Effector CD8-positive, alpha-beta T cell (primary cell): ENCODE results near the gene NPY4R2.
"Not testable (repeated sequence)": the region's sequence is repeated elsewhere in the genome, so short reads cannot be mapped to it uniquely, and the experiment has no call there.

Experiments
- DNase-seq: peaks from one replicate; lab custom pipeline; 2025; lab: John Stamatoyannopoulos, UW

Gene NPY4R2

DNA sequence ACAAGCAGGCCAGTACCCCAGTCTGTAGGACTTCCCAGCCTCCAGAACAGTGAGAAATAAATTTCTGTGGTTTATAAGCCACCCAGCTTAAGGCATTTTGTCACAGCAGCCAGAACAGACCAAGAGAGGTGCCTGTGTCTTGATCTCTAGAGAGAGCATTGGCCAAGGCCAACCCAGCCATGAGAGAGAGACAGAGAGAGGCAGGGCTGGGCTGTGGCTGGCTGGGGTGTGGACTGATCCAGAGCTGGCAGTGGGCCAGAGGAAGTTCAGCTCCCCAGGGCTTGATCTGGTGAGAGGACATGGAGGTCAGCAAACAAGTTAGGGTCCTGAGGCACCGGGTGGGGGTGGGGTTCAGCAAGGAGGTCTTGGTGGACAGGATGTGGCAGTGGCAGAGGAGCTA, 14.4 kb downstream of the NPY4R2 start:
- DNase-seq = not testable (repeated sequence)

DNA sequence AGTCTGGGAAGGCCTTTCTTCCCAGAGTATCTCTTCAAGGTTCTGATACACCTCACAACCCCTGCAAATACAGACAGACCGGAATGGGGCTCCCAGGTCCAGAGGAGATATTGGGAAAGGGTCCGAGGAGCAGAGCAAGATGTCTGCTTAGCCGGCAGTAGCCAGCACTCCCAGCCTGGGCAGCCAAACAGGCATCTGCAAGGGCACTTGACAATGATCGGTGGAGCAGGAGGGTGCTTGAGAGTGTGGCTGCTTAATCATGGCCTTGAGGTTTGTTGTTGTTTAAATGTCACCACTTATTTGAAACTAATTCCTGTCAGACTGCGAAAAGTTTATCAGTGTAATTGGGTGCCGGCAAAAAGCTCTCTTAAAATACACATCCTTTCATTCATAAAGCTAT, 15.0 kb downstream of the NPY4R2 start:
- DNase-seq = not testable (repeated sequence)

GRCh38 chr10:47936772-47937228, 18.3 kb downstream of the NPY4R2 start:
- not testable (repeated sequence) for DNase-seq

- not testable (repeated sequence) for DNase-seq
Observed at GRCh38 chr10:47937634-47938033, 19.2 kb downstream of the NPY4R2 start.

GRCh38 chr10:47940821-47941220, 22.4 kb downstream of the NPY4R2 start:
- not testable (repeated sequence) for DNase-seq

DNA sequence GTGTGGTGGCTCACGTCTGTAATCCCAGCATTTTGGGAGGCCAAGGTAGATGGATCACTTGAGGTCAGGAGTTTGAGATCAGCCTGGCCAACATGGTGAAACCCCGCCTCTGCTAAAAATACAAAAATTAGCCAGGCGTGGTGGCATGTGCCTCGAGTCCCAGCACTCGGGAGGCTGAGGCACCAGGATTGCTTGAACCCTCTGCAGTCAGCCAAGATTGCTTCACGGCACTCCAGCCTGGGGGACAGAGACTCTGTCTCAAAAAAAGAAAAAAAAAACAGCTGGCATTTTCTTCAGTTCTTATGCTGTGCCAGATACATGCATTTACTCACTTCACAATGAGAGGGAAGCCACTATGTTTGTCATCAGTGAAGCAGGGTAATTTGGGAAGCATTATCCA, 22.9 kb downstream of the NPY4R2 start:
- DNase-seq = not testable (repeated sequence)

DNA sequence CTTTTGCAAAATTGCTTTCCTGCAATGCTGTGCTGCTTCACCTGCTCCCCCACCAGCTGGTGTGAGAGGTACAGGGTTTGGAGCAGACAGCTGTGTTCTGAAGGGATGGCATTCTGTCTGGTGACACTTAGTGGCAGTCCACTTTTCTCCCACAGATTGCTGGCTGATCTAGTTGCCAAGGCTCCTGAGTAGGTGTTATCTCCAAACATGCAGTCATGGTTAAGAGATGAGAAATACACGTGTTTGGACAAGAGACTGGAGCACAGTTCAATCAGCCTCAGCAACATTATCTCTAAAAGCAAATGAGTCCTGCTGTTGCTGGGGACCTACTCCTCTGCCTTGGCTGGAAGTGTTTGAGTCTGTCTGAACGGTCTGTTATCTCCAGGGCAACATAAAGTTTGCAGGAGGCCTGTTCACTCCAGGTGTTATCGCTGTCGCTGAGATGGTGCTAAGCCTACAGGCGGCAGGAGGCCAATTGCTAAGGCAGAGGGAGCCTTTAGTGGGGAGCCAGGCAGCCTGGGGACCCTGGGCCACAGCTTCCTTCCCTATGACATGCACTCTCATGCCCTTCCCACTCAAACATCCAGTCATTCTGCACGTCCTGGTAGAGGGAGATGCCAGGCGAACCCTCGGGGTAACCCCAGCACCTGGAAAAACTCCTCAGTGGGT, 24.0 kb downstream of the NPY4R2 start:
- not testable (repeated sequence) for DNase-seq

DNA sequence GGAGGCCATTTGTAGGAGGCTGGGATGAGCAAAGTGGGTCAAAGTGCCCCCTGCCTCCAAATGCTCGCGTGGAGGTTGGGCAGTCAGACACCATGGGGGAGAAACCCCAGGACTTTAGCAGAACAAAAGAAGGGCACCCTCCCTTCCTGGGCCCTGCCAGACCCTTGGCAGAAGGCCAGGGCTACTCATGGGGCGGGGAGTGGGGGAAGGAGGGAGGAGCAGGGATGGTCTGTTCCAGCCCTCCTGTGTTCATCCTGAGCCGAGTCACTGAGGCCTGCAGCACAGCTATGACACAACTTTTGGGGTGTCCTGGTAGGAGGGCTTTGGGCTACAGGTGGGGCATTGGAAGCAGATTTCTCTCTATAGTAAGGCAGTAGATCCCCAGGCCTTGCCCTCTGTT, 24.9 kb downstream of the NPY4R2 start:
- DNase-seq = not testable (repeated sequence)

DNA sequence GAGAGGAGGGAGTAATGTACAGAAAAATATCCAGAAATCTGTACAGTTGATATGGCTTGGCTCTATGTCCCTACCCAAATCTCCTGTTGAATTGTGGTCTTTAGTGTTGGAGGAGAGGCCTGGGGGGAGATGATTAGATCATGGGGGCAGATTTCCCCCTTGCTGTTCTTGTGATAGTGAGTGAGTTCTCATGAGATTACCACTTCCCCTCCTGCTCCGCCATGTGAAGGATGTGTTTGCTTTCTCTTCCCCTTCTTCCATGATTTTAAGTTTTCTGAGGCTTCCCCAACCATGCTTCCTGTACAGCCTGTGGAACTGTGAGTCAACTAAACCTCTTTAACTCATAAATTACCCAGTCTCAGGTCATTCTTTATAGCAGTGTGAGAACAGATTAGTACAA, 29.0 kb downstream of the NPY4R2 start:
- not testable (repeated sequence) for DNase-seq

DNA sequence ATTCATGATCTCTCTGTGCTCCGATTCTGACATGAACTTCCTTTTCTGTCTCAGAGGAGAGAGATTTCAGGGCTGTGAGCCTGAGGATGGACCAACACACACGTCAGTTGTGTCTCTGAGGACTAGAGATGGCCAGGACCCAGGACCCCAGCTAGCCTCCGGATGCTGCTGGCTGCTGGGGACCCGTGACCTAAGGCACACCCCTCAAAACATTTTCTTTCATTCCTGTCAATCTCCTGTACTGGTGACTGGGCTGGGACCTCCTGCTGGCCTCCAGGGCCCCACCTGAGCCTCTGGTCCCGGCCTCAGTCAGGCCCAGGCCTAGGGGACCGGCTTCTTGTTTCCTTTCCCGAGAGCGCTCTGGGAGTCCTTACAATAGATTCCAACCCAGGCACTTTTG, 38.7 kb downstream of the NPY4R2 start:
- DNase-seq = not testable (repeated sequence)

- not testable (repeated sequence) for DNase-seq
Observed at GRCh38 chr10:47959677-47960076, 41.2 kb downstream of the NPY4R2 start.

GRCh38 chr10:47960699-47961098, 42.2 kb downstream of the NPY4R2 start:
- DNase-seq = not testable (repeated sequence)

DNA sequence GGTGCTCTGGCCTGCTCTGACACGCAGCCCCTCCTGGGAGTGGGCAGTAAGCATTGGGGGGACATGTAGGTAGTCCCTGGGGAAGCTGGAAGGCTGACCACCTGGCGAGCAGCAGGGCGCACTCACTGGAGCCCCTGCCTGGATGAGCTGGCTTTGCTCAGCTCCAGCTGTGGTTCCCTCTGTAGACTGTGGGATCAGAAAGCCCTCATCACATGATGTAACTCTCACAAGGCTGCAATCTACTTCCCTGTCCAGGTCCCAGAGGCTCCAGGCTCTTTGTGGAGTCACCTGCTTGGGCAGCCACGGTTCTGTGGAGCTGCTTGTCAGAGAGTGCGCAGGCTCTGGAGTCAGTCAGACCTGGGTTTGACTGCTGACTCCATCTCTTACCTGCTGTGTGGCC, 44.3 kb downstream of the NPY4R2 start:
- not testable (repeated sequence) for DNase-seq

DNA sequence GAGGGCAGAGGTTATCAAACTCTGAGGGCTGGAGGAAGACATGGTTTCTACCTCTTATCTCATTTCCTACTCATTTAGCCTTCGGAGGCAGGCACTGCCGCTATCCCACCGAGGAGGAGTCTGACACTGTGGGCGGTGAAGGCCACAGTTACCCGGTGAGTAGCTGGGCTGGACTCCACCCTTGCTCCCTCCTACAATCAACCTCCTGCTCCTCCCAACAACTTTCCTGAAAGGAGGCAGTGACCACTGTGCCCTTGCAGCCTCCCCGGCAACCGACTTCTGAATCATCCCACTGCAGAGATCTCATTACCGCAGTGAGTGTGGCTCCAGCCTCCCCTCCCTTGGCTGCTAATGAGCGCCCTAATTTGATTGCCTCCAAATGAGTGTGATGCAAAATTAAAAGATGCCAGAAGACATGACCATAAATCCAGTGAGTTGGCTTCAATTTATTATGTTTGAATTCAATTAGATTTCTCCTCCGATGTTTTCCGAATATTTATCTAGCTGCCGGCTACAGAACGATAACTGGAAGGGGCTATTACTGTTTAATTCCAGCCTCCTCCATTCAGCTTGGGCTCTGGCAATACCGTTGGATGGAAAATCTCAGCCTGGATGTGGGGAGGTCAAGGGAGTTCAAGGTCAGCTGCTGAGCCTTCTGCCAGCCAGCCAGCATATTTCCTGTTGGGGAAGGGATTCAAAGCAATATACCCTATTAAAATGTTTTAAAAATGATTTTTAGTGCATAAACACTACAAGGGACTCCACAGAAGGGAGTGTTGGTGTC, 46.0 kb downstream of the NPY4R2 start:
- not testable (repeated sequence) for DNase-seq

DNA sequence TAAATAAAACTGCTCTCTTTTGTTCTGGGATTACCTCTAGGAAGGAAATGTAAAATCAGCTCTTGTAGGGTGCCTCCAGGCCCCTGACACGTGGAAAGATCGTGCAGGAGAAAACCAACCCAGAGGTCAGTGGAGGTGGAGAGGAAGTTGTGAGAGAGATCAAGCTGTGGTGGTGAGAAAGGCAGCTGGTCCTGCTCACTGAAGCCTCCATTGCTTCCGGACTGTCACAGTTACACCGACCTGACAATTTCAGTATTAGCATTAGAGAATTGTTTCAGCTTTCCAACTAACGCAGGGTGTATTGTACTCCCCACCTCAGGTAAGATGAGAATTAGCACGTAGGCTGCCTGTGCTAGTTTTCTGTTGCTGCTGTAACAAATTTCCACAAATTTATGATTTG, 50.5 kb downstream of the NPY4R2 start:
- not testable (repeated sequence) for DNase-seq

GRCh38 chr10:47970047-47970446, 51.6 kb downstream of the NPY4R2 start:
- DNase-seq = not testable (repeated sequence)

GRCh38 chr10:47971598-47971997, 53.1 kb downstream of the NPY4R2 start:
- not testable (repeated sequence) for DNase-seq

DNA sequence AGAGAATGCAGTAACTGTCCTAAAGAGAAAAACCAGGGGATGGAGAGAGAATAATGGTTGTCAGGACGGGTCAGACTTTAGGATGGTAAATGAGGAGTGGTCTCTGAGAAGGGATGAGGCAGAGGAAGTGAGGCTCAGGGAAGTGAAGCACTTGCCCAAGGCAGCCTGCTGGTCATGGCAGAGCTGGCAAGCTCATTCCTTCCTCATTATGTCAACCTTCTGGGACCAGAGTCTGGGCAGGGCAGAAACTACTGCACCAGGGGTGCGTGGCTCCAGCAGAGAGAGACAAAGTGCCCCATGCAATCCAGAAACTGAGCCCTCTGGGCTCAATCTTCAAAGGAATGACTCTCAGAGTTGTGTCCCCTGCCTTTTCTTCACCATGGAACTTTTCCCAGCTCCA, 53.6 kb downstream of the NPY4R2 start:
- not testable (repeated sequence) for DNase-seq
